Dendritic cell treated with granulocyte-macrophage colony-stimulating factor and Interleukin-4, amounts not matched to agents 40 ng/mL and 50 ng/mL, for 4 days (primary cell): ENCODE data around the gene MOSPD3.

ENCODE experiments used
- H3K27ac Mint-ChIP-seq: one replicate; pipeline ENCODE4 v1.8.0; 2022; ENCODE audit warnings: mild to moderate bottlenecking, mixed read lengths
- H3K27me3 Mint-ChIP-seq: one replicate; pipeline ENCODE4 v1.8.0; 2022; ENCODE audit warnings: mild to moderate bottlenecking, mixed read lengths
- H3K36me3 Mint-ChIP-seq: one replicate; pipeline ENCODE4 v1.8.0; 2022; ENCODE audit warnings: low read depth, mixed read lengths
- H3K4me1 Mint-ChIP-seq: one replicate; pipeline ENCODE4 v1.8.0; 2022; ENCODE audit warnings: low read depth, mixed read lengths
- H3K4me3 Mint-ChIP-seq: one replicate; pipeline ENCODE4 v1.8.0; 2022; ENCODE audit warnings: mild to moderate bottlenecking, moderate library complexity, mixed read lengths
- H3K9me3 Mint-ChIP-seq: one replicate; pipeline ENCODE4 v1.8.0; 2022; ENCODE audit warnings: mixed read lengths
- intact Hi-C: fragments of 100-400 bp; cut with micrococcal nuclease; formaldehyde crosslinking; loops from one replicate; pipeline ENCODE4 v1.15.0; 2022

Gene MOSPD3

DNA sequence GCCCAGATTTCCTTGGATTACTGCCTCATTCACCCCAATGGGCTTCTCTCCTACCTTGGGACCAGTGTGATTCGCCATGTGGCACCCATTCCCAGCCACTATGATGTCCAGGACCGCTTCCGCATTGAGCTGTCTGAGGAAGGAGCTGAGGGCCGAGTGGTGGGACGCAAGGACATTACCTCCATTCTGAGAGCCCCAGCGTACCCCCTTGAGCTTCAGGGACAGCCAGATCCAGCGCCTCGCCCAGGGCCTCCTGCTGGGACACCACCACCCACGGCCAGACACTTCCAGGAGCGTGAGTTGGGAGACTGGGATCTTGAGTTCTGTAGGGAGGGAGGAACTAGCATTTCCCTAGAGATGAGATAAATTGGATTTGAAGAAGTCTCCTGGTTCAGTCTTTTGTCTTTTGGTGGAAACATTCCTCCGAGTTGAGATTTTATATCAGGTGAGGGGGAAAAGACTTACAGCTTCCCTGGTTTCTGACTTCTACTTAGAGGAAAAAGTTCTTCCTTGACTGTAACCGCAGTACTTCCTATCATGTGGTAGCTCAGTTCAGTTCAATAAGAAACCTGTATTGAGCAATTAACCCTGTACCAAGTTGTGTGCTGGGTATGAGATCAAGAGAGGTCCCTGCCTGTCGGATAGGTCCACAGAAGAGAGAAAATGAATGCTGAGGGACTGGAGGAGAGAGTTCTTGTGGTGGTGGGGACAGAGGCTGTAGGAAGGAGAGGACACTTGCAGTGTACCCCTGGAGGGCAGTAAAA is 1.3 kb downstream of the MOSPD3 start:
- peak overlapping the region; percentile 68 for H3K27ac Mint-ChIP-seq
- intact Hi-C loops, result loop anchor here (2.0 kb wide), 1 partner anchor 13 kb away; no protein-coding TSS in a partner anchor

DNA sequence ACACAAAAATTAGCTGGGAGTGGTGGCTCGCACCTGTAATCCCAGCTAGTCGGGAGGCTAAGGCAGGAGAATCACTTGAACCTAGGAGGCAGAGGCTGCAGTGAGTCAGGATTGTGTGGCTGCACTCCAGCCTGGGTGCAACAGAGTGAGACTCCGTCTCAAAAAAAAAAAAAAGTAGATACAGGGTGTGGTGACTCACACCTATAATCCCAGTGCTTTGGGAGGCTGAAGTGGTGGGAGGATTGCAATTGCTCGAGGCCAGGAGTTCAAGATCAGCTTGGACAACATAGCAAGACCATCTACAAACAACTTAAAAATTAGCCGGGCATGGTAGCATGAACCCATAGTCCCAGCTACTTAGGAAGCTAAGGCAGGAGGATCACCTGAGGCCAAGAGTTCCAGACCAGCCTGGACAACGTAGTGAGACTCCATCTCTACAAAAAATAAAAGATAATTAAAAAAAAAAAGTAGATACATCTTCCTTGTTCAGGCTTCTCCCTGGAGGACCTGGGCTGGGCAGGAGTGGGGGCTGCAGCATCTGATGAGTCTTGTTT is 2.0 kb downstream of the MOSPD3 start:
- intact Hi-C loops, result no loop called here
- Mint-ChIP-seq H3K36me3 (peaks cover 28% of the 10 kb centered on the region), H3K4me3 (peak overlapping the region; percentile 96), H3K9me3 (no peaks in the 10 kb centered on the region), H3K27me3 (peaks cover 2% of the 10 kb centered on the region), H3K27ac (peak overlapping the region; percentile 68), H3K4me1 (peaks cover 36% of the 10 kb centered on the region)

More for the DNA sequence above, 1.3 kb downstream of the MOSPD3 start:
- Mint-ChIP-seq H3K36me3 (peaks cover 28% of the 10 kb centered on the region), H3K4me1 (peaks cover 38% of the 10 kb centered on the region), H3K9me3 (no peaks in the 10 kb centered on the region), H3K27me3 (peaks cover 2% of the 10 kb centered on the region), H3K4me3 (peak overlapping the region; percentile 96)

DNA sequence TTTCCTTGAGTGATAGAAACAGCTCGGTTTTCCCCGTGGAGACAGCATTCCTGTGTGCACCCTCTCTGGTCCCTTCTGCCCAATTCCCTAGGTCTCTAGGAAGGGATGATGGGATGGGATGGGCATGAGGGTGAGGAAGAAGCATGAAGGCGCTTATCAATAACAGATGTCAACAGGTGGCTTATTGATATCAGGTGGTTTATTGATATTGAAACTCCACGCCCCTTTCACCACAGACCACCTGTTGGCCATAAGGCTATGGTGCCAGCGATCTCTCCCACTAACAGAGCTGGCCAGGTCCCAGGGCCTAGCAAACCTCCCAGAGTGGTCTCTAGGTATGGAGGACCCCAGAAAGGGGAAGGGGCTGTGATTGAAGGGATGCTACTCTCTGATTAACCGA is 7.9 kb downstream of the MOSPD3 start:
- Mint-ChIP-seq H3K4me3 (no peak overlapping the region), H3K36me3 (peaks cover 3% of the 10 kb centered on the region), H3K9me3 (no peaks in the 10 kb centered on the region), H3K27ac (no peak overlapping the region), H3K27me3 (peaks cover 6% of the 10 kb centered on the region), H3K4me1 (peaks cover 13% of the 10 kb centered on the region)
- intact Hi-C loops, result no loop called here

GRCh38 chr7:100620804-100621203 is 8.5 kb downstream of the MOSPD3 start:
- intact Hi-C loops, result no loop called here
- no peak overlapping the region for H3K27ac Mint-ChIP-seq
- no peak overlapping the region for H3K4me3 Mint-ChIP-seq
- peaks cover 12% of the 10 kb centered on the region for H3K27me3 Mint-ChIP-seq
- peaks cover 18% of the 10 kb centered on the region for H3K4me1 Mint-ChIP-seq
- H3K9me3 Mint-ChIP-seq, result no peaks in the 10 kb centered on the region
- no peaks in the 10 kb centered on the region for H3K36me3 Mint-ChIP-seq

GRCh38 chr7:100621554-100621953 is 9.2 kb downstream of the MOSPD3 start:
- peaks cover 26% of the 10 kb centered on the region for H3K4me1 Mint-ChIP-seq
- no peaks in the 10 kb centered on the region for H3K9me3 Mint-ChIP-seq
- peaks cover 16% of the 10 kb centered on the region for H3K27me3 Mint-ChIP-seq
- intact Hi-C loops, result no loop called here
- H3K4me3 Mint-ChIP-seq, result no peak overlapping the region
- peak overlapping the region; percentile 18 for H3K27ac Mint-ChIP-seq
- no peaks in the 10 kb centered on the region for H3K36me3 Mint-ChIP-seq

DNA sequence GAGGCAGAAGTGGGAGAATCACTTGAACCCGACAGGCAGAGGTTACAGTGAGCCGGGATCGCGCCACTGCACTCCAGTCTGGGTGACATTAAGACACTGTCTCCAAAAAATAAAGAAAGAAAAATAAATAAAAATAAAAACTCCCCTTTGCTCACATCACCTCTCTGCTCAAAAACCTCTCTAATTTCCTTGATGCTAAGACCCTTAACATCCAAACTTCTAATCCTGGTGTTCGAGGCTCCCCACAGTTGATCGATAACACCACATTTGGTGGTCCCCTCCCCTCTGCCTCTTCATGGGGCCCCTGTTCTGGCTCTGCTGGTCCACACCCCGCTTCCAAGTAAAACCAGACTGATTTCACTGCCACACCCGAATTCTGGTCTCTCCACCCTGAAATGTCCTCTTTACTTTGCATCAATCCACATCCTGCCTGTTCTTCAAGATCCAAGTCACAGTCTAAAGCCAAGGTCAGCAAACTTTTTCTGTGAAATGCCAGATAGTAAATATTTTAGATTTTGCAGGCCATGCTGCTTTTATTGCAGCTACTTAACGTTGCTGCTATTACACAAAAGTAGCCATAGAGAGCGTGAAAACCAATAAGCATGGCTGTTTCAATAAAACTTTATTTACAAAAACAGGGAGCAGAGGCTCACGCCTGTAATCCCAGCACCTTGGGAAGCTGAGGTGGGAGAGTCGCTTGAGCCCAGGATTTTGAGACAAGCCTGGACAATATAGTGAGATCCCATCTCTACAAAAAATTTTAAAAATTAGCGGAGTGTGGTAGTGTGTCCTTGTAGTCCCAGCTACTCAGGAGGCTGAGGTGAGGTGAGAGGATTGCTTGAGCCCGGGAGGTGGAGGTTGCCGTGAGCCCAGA is 11.8 kb downstream of the MOSPD3 start:
- peaks cover 26% of the 10 kb centered on the region for H3K27me3 Mint-ChIP-seq
- H3K4me3 Mint-ChIP-seq, result peak overlapping the region; percentile 7
- no peaks in the 10 kb centered on the region for H3K36me3 Mint-ChIP-seq
- H3K27ac Mint-ChIP-seq, result peak overlapping the region; percentile 34
- intact Hi-C loops, result no loop called here
- H3K4me1 Mint-ChIP-seq, result peaks cover 33% of the 10 kb centered on the region
- no peaks in the 10 kb centered on the region for H3K9me3 Mint-ChIP-seq

- Mint-ChIP-seq H3K4me3 (no peak overlapping the region), H3K4me1 (peaks cover 33% of the 10 kb centered on the region), H3K9me3 (no peaks in the 10 kb centered on the region), H3K36me3 (no peaks in the 10 kb centered on the region), H3K27me3 (peaks cover 30% of the 10 kb centered on the region), H3K27ac (no peak overlapping the region)
- intact Hi-C loops, result loop anchor here (2.0 kb wide), 1 partner anchor 13 kb away; the partner anchor contains the start of gene MOSPD3
Measured at GRCh38 chr7:100626055-100626454, 13.7 kb downstream of the MOSPD3 start.

DNA sequence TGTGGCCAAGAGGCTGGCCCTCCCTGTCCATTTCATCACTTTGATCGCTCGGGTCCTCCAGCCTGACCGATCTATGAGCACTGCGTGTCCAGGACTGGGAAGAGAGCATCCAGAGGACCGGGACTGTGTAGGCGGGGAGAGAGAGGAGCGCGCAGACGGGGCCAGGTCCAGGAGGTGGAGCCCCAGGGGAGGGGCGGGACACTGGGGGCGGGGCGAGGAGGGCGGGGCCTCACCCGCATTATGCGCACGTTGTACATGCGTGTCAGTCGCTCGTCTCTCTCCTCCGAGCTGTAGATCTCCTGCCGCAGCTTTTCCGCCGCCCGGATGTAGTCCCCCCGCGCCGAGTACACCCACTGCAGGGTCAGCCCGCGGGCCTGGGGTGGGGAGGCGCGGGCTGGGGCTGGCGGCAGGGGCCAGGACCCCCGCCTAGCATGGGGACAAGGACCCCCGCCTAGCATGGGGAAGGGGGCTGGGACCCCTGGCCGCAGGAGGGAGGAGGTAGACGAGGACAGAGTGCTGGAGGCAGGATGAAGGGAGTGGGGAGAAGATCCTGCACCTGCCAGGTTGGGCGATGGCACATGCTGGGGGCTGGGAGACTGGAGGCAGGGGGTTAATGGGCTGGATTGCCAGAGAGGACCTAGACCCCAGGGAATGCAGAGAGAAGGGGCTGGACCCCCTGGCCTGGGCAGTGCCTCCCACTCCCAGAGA is 14.3 kb downstream of the MOSPD3 start:
- Mint-ChIP-seq H3K4me3 (peak overlapping the region; percentile 63), H3K4me1 (peaks cover 33% of the 10 kb centered on the region), H3K27me3 (peaks cover 31% of the 10 kb centered on the region), H3K36me3 (no peaks in the 10 kb centered on the region), H3K27ac (no peak overlapping the region), H3K9me3 (no peaks in the 10 kb centered on the region)
- intact Hi-C loops, result loop anchor here (2.0 kb wide), 1 partner anchor 14 kb away; the partner anchor contains the start of gene MOSPD3

GRCh38 chr7:100627238-100627549 is 14.9 kb downstream of the MOSPD3 start:
- Mint-ChIP-seq H3K4me3 (peak overlapping the region; percentile 50), H3K27me3 (peaks cover 34% of the 10 kb centered on the region), H3K36me3 (no peaks in the 10 kb centered on the region), H3K9me3 (no peaks in the 10 kb centered on the region), H3K27ac (no peak overlapping the region), H3K4me1 (peaks cover 33% of the 10 kb centered on the region)
- intact Hi-C loops, result loop anchor here (2.0 kb wide), 1 partner anchor 14 kb away; the partner anchor contains the start of gene MOSPD3

GRCh38 chr7:100629117-100629716 is 16.9 kb downstream of the MOSPD3 start:
- Mint-ChIP-seq H3K4me1 (peaks cover 40% of the 10 kb centered on the region), H3K36me3 (no peaks in the 10 kb centered on the region), H3K4me3 (no peak overlapping the region), H3K9me3 (no peaks in the 10 kb centered on the region), H3K27me3 (peaks cover 44% of the 10 kb centered on the region), H3K27ac (no peak overlapping the region)
- intact Hi-C loops, result no loop called here

- intact Hi-C loops, result loop anchor here (5.0 kb wide), 1 partner anchor 62 kb away; the partner anchor contains the start of gene GIGYF1
- H3K27me3 Mint-ChIP-seq, result peaks cover 51% of the 10 kb centered on the region
- H3K4me1 Mint-ChIP-seq, result peaks cover 39% of the 10 kb centered on the region
- no peak overlapping the region for H3K4me3 Mint-ChIP-seq
- H3K27ac Mint-ChIP-seq, result peak overlapping the region; percentile 31
- no peaks in the 10 kb centered on the region for H3K36me3 Mint-ChIP-seq
- no peaks in the 10 kb centered on the region for H3K9me3 Mint-ChIP-seq
Measured at GRCh38 chr7:100630066-100630465, 17.7 kb downstream of the MOSPD3 start.

GRCh38 chr7:100632951-100633717 is 20.8 kb downstream of the MOSPD3 start:
- Mint-ChIP-seq H3K4me1 (peaks cover 18% of the 10 kb centered on the region), H3K27me3 (peaks cover 36% of the 10 kb centered on the region), H3K4me3 (peak overlapping the region; percentile 87), H3K27ac (peak overlapping the region; percentile 86), H3K36me3 (no peaks in the 10 kb centered on the region), H3K9me3 (no peaks in the 10 kb centered on the region)
- intact Hi-C loops, result loop anchor here (1.0 to 5.0 kb wide), 2 partner anchors 40 to 59 kb away; partner anchors contain the start of genes GIGYF1 and GNB2
